ENCODE measurements around the gene BCAS3. TPM values are rescaled to one million over a fixed set of nuclear protein-coding genes. Genes with fewer than 3 reads are reported as not detected.
A peak's percentile ranks its signal among the peaks of the same experiment; 100 is the strongest.

The BCAS3 gene
- total RNA-seq, 4 donors from 2014 or later = 18.7 to 37.8 (median 24.9) TPM

- ATAC-seq (ENCODE audit: low FRiP score) = no peak
- no peak for TF ChIP-seq CTCF (IDR thresholded peaks at IDR 0.05)
- peak; percentile 15 for DNase-seq (ENCODE audit: low spot score)
These were observed 647.9 kb downstream of the BCAS3 start for GRCh38 chr17:61325382-61326073.

GRCh38 chr17:61326330-61326729 is 648.7 kb downstream of the BCAS3 start:
- ATAC-seq (ENCODE audit: low FRiP score) (no peak), DNase-seq (ENCODE audit: low spot score) (no peak)
- no peak for TF ChIP-seq CTCF (IDR thresholded peaks at IDR 0.05)

- ATAC-seq (ENCODE audit: low FRiP score) = no peak
- no peak for TF ChIP-seq CTCF (IDR thresholded peaks at IDR 0.05)
- no peak for DNase-seq (ENCODE audit: low spot score)
These were observed 650.7 kb downstream of the BCAS3 start for GRCh38 chr17:61328351-61328750.

- no peak for ATAC-seq (ENCODE audit: low FRiP score)
These were observed 652.8 kb downstream of the BCAS3 start for GRCh38 chr17:61330174-61331150.

GRCh38 chr17:61331178-61331577 is 653.5 kb downstream of the BCAS3 start:
- ATAC-seq (ENCODE audit: low FRiP score) (no peak), DNase-seq (ENCODE audit: low spot score) (no peak)
- TF ChIP-seq CTCF (IDR thresholded peaks at IDR 0.05) = no peak

More at GRCh38 chr17:61330174-61331150, 652.8 kb downstream of the BCAS3 start:
- TF ChIP-seq CTCF (IDR thresholded peaks at IDR 0.05) = no peak
- no peak for DNase-seq (ENCODE audit: low spot score)

- no peak for ATAC-seq (ENCODE audit: low FRiP score)
These were observed 654.2 kb downstream of the BCAS3 start for GRCh38 chr17:61331886-61332285.

More at GRCh38 chr17:61331886-61332285, 654.2 kb downstream of the BCAS3 start:
- no peak for TF ChIP-seq CTCF (IDR thresholded peaks at IDR 0.05)
- DNase-seq (ENCODE audit: low spot score) = no peak
